ENCODE data around the gene GDE1.

DNA sequence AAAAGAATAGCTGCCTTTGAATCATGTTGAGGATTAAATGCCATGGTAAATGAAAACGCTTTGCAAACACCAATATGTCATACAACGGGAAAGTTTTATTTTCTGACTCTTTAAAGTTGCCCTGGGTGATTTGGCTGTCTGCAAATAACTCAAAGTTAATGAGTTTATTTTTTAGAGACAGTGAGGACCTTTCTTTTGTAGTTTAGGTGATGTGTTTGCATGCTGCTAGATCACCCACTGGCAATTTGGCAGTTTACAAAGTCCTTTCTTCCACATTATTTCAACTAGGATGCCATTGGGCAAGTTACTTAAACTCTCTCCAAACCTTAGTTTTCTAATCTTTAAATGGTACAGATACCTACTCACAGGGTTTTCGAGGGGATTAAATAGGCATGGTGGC lies 37.8 kb downstream of the GDE1 start:
- no peak for TF ChIP-seq REST (IDR thresholded peaks at IDR 0.05; ENCODE audit: insufficient replicate concordance, low read depth)
- no peak for TF ChIP-seq CTCF (IDR thresholded peaks at IDR 0.05; ENCODE audit: insufficient read depth, low read length)
- TF ChIP-seq GABPA (IDR thresholded peaks at IDR 0.05; ENCODE audit: low read depth) = no peak
